MM.1S (cell line): ENCODE results near the gene UBXN2A.

Experiments
- DNase-seq: peaks from one replicate; pipeline ENCODE4 v3.0.0-alpha.2; 2015
- H2AFZ ChIP-seq: fragments of 300-600 bp; sonication (generic); 2 replicates; pipeline ENCODE4 v1.6.0; 2016; ENCODE audit warnings: antibody characterized with exemption, low read length
- H3F3A ChIP-seq: fragments of 300-600 bp; sonication (generic); 2 replicates; pipeline ENCODE4 v1.6.1; 2016; ENCODE audit warnings: mild to moderate bottlenecking, antibody characterized with exemption, low read length, moderate library complexity, mixed read lengths; ENCODE audit not compliant: insufficient read depth
- H3K27ac ChIP-seq: fragments of 300-600 bp; sonication (generic); 2 replicates; pipeline ENCODE4 v1.5.1; 2016; ENCODE audit warnings: mild to moderate bottlenecking, low read length
- H3K27me3 ChIP-seq: fragments of 300-600 bp; sonication (generic); replicated peaks from 2 replicates; pipeline ENCODE4 v1.6.0; 2016; ENCODE audit warnings: low read length; ENCODE audit not compliant: insufficient read depth
- H3K36me3 ChIP-seq: fragments of 300-600 bp; sonication (generic); replicated peaks from 2 replicates; pipeline ENCODE4 v1.6.1; 2016; ENCODE audit warnings: mild to moderate bottlenecking, low read length, mixed read lengths; ENCODE audit not compliant: insufficient read depth
- H3K4me1 ChIP-seq: fragments of 300-600 bp; sonication (generic); 2 replicates; pipeline ENCODE4 v1.6.1; 2016; ENCODE audit warnings: low read length, mixed read lengths
- H3K4me2 ChIP-seq: fragments of 300-600 bp; sonication (generic); 2 replicates; pipeline ENCODE4 v1.6.0; 2016; ENCODE audit warnings: low read depth, low read length
- H3K4me3 ChIP-seq: fragments of 300-600 bp; sonication (generic); 2 replicates; pipeline ENCODE4 v1.5.1; 2016; ENCODE audit warnings: low read length, mixed read lengths
- H3K79me2 ChIP-seq: fragments of 300-600 bp; sonication (generic); 2 replicates; pipeline ENCODE4 v1.6.1; 2016; ENCODE audit warnings: mixed run types, low read length, mixed read lengths
- H3K9ac ChIP-seq: fragments of 300-600 bp; sonication (generic); 2 replicates; pipeline ENCODE4 v1.6.1; 2016; ENCODE audit warnings: low read length, mixed read lengths
- H3K9me2 ChIP-seq: fragments of 300-600 bp; sonication (generic); replicated peaks from 2 replicates; pipeline ENCODE4 v1.6.1; 2016; ENCODE audit warnings: mild to moderate bottlenecking, low read length, mixed read lengths; ENCODE audit not compliant: insufficient read depth
- H3K9me3 ChIP-seq: fragments of 300-600 bp; sonication (generic); replicated peaks from 2 replicates; pipeline ENCODE4 v1.6.1; 2016; ENCODE audit warnings: mild to moderate bottlenecking, low read length, mixed read lengths; ENCODE audit not compliant: insufficient read depth
- H4K20me1 ChIP-seq: fragments of 300-600 bp; sonication (generic); 2 replicates; pipeline ENCODE4 v1.6.1; 2016; ENCODE audit warnings: mild to moderate bottlenecking, low read length, moderate library complexity, mixed read lengths; ENCODE audit not compliant: insufficient read depth
- EZH2 ChIP-seq: fragments of 300-600 bp; sonication (generic); optimal IDR thresholded peaks from 2 replicates; pipeline ENCODE3; 2017; ENCODE audit warnings: low read depth, mild to moderate bottlenecking, antibody characterized with exemption, low read length, mixed read lengths
- EZH2phosphoT487 ChIP-seq: fragments of 300-600 bp; sonication (generic); IDR thresholded peaks from 2 replicates; pipeline ENCODE4 v1.6.1; 2018; ENCODE audit warnings: antibody characterized with exemption, low read length
- TF ChIP-seq, protein P1 (sequence below): fragments of 300-600 bp; sonication (generic); IDR thresholded peaks from 2 replicates; pipeline ENCODE4 v1.5.1; 2016; ENCODE audit warnings: antibody characterized with exemption, low read length, mixed read lengths

Gene UBXN2A

DNA sequence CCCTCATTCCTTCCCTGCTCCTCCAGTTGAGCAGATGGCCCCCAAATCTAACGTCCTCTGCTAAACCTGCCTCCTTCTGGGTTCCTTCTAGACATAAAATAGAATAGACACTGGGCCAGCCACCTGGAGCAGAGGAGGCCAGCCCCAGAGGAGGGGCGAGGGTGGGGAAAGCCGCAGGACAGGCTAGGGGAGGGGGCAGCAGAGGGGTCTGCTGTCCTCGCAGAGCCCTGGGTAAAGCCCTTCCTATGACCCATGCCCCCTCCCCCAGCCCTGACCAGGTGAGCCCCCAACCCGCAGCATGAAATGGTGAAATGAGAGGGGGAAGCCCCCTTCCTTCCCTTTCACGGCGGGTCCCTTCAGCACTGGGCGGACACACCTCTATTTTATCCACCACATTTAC, 77.4 kb downstream of the UBXN2A start:
- H2AFZ ChIP-seq, result no peak overlapping the region
- H3K4me1 ChIP-seq, result no peaks in the 10 kb centered on the region
- H3K4me2 ChIP-seq, result no peak overlapping the region
- H3K9me3 ChIP-seq, result no peaks in the 10 kb centered on the region
- DNase-seq, result no peak
- H3K36me3 ChIP-seq, result no peaks in the 10 kb centered on the region
- H3K27ac ChIP-seq, result no peak overlapping the region
- no peaks in the 10 kb centered on the region for H3K79me2 ChIP-seq
- H3K27me3 ChIP-seq, result no peaks in the 10 kb centered on the region
- H3F3A ChIP-seq, result no peaks in the 10 kb centered on the region
- TF ChIP-seq EZH2 (no peak), EZH2phosphoT487 (no peak)
- TF ChIP-seq, protein P1, sequence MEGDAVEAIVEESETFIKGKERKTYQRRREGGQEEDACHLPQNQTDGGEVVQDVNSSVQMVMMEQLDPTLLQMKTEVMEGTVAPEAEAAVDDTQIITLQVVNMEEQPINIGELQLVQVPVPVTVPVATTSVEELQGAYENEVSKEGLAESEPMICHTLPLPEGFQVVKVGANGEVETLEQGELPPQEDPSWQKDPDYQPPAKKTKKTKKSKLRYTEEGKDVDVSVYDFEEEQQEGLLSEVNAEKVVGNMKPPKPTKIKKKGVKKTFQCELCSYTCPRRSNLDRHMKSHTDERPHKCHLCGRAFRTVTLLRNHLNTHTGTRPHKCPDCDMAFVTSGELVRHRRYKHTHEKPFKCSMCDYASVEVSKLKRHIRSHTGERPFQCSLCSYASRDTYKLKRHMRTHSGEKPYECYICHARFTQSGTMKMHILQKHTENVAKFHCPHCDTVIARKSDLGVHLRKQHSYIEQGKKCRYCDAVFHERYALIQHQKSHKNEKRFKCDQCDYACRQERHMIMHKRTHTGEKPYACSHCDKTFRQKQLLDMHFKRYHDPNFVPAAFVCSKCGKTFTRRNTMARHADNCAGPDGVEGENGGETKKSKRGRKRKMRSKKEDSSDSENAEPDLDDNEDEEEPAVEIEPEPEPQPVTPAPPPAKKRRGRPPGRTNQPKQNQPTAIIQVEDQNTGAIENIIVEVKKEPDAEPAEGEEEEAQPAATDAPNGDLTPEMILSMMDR, result no peak
- no peak overlapping the region for H3K9ac ChIP-seq
- H4K20me1 ChIP-seq, result no peaks in the 10 kb centered on the region
- H3K4me3 ChIP-seq, result no peak overlapping the region
- H3K9me2 ChIP-seq, result no peaks in the 10 kb centered on the region

DNA sequence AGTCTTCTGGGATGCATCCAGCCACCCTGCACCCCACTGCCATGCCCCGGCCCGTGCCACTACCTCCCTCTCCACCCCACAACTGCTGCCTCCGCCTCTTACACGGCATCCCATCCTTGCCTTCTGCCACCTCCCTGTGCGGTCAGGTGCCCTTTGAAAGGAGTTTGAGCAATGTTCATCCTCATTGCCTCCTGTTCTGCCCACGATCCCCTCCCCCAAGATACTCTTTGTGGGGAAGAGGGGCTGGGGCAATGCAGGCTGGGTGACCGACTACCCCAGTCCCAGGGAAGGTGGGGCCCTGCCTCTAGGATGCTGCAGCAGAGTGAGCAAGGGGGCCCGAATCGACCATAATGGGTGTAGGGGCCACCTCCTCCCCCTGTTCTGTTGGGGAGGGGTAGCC, 78.0 kb downstream of the UBXN2A start:
- no peaks in the 10 kb centered on the region for H3K27me3 ChIP-seq
- no peaks in the 10 kb centered on the region for H3K79me2 ChIP-seq
- DNase-seq, result no peak
- H4K20me1 ChIP-seq, result no peaks in the 10 kb centered on the region
- no peak overlapping the region for H3K4me2 ChIP-seq
- TF ChIP-seq, protein P1, result no peak
- H3K9me3 ChIP-seq, result no peaks in the 10 kb centered on the region
- no peak overlapping the region for H3K27ac ChIP-seq
- no peak overlapping the region for H2AFZ ChIP-seq
- H3F3A ChIP-seq, result no peaks in the 10 kb centered on the region
- H3K4me1 ChIP-seq, result no peaks in the 10 kb centered on the region
- no peaks in the 10 kb centered on the region for H3K9me2 ChIP-seq
- H3K9ac ChIP-seq, result no peak overlapping the region
- no peaks in the 10 kb centered on the region for H3K36me3 ChIP-seq
- no peak overlapping the region for H3K4me3 ChIP-seq

GRCh38 chr2:24019729-24020128, 79.5 kb downstream of the UBXN2A start:
- no peaks in the 10 kb centered on the region for H3K9me2 ChIP-seq

More at GRCh38 chr2:24019729-24020128, 79.5 kb downstream of the UBXN2A start:
- DNase-seq, result no peak
- Histone ChIP-seq H3K79me2 (no peaks in the 10 kb centered on the region), H3K27ac (no peak overlapping the region), H3K9ac (no peak overlapping the region), H4K20me1 (no peaks in the 10 kb centered on the region), H3K9me3 (no peaks in the 10 kb centered on the region), H3F3A (no peaks in the 10 kb centered on the region), H3K4me1 (no peaks in the 10 kb centered on the region), H3K36me3 (no peaks in the 10 kb centered on the region), H2AFZ (no peak overlapping the region), H3K27me3 (no peaks in the 10 kb centered on the region), H3K4me2 (no peak overlapping the region), H3K4me3 (no peak overlapping the region)
- TF ChIP-seq, protein P1, result no peak
- TF ChIP-seq EZH2phosphoT487 (no peak), EZH2 (no peak)
